ENCODE results near the gene AARS1. TPM values are rescaled to one million over a fixed set of nuclear protein-coding genes. Genes with fewer than 3 reads are reported as not detected.
"Not testable (repeated sequence)": the region's sequence is repeated elsewhere in the genome, so short reads cannot be mapped to it uniquely, and the experiment has no call there.

The AARS1 gene
- total and polyA plus RNA-seq, 2 of the 8 experiments (the other 6 are each of a cell fraction or from before 2014, with no cell fraction given) = 130 to 235 TPM

DNA sequence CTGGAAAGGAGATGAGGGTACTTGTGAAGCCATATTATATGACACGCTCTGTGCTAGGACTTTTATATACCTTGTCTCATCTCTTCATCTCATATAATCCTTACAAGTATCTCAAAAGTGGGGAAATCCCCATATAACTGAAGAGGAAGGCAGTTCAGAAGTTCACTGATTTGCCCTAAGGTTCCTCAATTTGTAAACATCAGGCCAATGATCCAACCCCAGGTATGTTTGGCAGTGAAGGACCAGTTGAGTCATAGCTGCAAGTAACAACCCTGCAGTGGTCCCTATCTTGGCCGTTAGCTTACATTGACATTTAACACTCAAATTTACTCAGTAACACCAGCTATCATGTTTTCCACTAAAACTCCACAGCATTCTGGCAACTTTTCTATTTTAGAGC, 70.7 kb downstream of the AARS1 start:
- WGBS, 2 experiments (ENCODE audit: extremely low coverage in 1 of 2, insufficient coverage in 1 of 2, insufficient read length in 1 of 2, insufficient replicate concordance in 2 of 2, low coverage in 1 of 2, low lambda C conversion rate in 2 of 2, missing lambda C conversion rate in 1 of 2) = 100% methylated on average over 2 of the region's 2 CpGs; no CpG with 5 or more reads in 1 of the 2 experiments
- H4K5ac ChIP-seq (ENCODE audit: insufficient read length, low read depth, low read length); H3K4me1 ChIP-seq (replicated peaks in 1 of 4; ENCODE audit: control insufficient read depth in 3 of 4, insufficient read depth in 4 of 4, low read length in 3 of 4); H3K14ac ChIP-seq (ENCODE audit: insufficient read length); H4K20me1 ChIP-seq (replicated peaks in 1 of 2; ENCODE audit: control insufficient read depth in 1 of 2, insufficient read depth in 2 of 2, low read length in 2 of 2); H3K79me2 ChIP-seq (ENCODE audit: control insufficient read depth in 1 of 2, insufficient read depth in 2 of 2, low read length in 2 of 2); H3K9ac ChIP-seq (replicated peaks in 1 of 4; ENCODE audit: extremely low read depth in 1 of 4, low read depth in 3 of 4, low read length in 3 of 4); H2BK12ac ChIP-seq (ENCODE audit: low read depth, low read length); H3K27ac ChIP-seq (ENCODE audit: low read depth, low read length); H3K4me3 ChIP-seq (ENCODE audit: extremely low read depth in 1 of 4, insufficient read depth in 2 of 4, low read depth in 3 of 4, low read length in 4 of 4); H4K8ac ChIP-seq (ENCODE audit: extremely low read depth, insufficient read depth, low read length); H3K27me3 ChIP-seq (replicated peaks in 1 of 4; ENCODE audit: control insufficient read depth in 3 of 4, extremely low read depth in 1 of 4, insufficient read depth in 3 of 4, low read length in 3 of 4); H2BK15ac ChIP-seq (ENCODE audit: low read length); DNase-seq (ENCODE audit: low read depth in 1 of 2, low spot score in 2 of 2); H3K56ac ChIP-seq (replicated peaks; ENCODE audit: insufficient read length, low read depth, low read length); H2AFZ ChIP-seq (ENCODE audit: low read length); H2BK20ac ChIP-seq (ENCODE audit: low read length); H3K4ac ChIP-seq (replicated peaks; ENCODE audit: insufficient read length, low read depth, low read length); H2BK120ac ChIP-seq (replicated peaks; ENCODE audit: low read depth, low read length); H3K23me2 ChIP-seq (ENCODE audit: low read depth, low read length); H3K36me3 ChIP-seq (ENCODE audit: control insufficient read depth in 2 of 4, insufficient read depth in 4 of 4, low read length in 3 of 4); H3K79me1 ChIP-seq (ENCODE audit: low read depth, low read length); FAIRE-seq; H3K23ac ChIP-seq (ENCODE audit: insufficient read length); H2BK5ac ChIP-seq (ENCODE audit: low read depth, low read length); POLR2A ChIA-PET (ENCODE audit: partially characterized antibody); H3K18ac ChIP-seq (ENCODE audit: extremely low read depth, low read length); H4K91ac ChIP-seq (replicated peaks; ENCODE audit: insufficient read length, low read length); H3K9me3 ChIP-seq (ENCODE audit: insufficient read depth in 2 of 2, low read depth in 1 of 2, low read length in 1 of 2); H2AK5ac ChIP-seq (ENCODE audit: low read depth, low read length); CTCF ChIA-PET (ENCODE audit: partially characterized antibody); H3K4me2 ChIP-seq (ENCODE audit: insufficient read depth in 1 of 2, low read depth in 2 of 2, low read length in 2 of 2): not testable (repeated sequence)

- H3K27ac ChIP-seq (ENCODE audit: low read depth, low read length); H2BK5ac ChIP-seq (ENCODE audit: low read depth, low read length); H2BK20ac ChIP-seq (ENCODE audit: low read length); FAIRE-seq; H2BK120ac ChIP-seq (replicated peaks; ENCODE audit: low read depth, low read length); H3K14ac ChIP-seq (ENCODE audit: insufficient read length); H3K18ac ChIP-seq (ENCODE audit: extremely low read depth, low read length); H4K20me1 ChIP-seq (replicated peaks in 1 of 2; ENCODE audit: control insufficient read depth in 1 of 2, insufficient read depth in 2 of 2, low read length in 2 of 2); H4K91ac ChIP-seq (replicated peaks; ENCODE audit: insufficient read length, low read length); H2AK5ac ChIP-seq (ENCODE audit: low read depth, low read length); H3K4me3 ChIP-seq (ENCODE audit: extremely low read depth in 1 of 4, insufficient read depth in 2 of 4, low read depth in 3 of 4, low read length in 4 of 4); H4K8ac ChIP-seq (ENCODE audit: extremely low read depth, insufficient read depth, low read length); H3K4me2 ChIP-seq (ENCODE audit: insufficient read depth in 1 of 2, low read depth in 2 of 2, low read length in 2 of 2); H3K4ac ChIP-seq (replicated peaks; ENCODE audit: insufficient read length, low read depth, low read length); H3K36me3 ChIP-seq (ENCODE audit: control insufficient read depth in 2 of 4, insufficient read depth in 4 of 4, low read length in 3 of 4); H3K79me1 ChIP-seq (ENCODE audit: low read depth, low read length); H3K79me2 ChIP-seq (ENCODE audit: control insufficient read depth in 1 of 2, insufficient read depth in 2 of 2, low read length in 2 of 2); H2BK12ac ChIP-seq (ENCODE audit: low read depth, low read length); H3K23ac ChIP-seq (ENCODE audit: insufficient read length); H3K56ac ChIP-seq (replicated peaks; ENCODE audit: insufficient read length, low read depth, low read length); CTCF ChIA-PET (ENCODE audit: partially characterized antibody); POLR2A ChIA-PET (ENCODE audit: partially characterized antibody); H3K9ac ChIP-seq (replicated peaks in 1 of 4; ENCODE audit: extremely low read depth in 1 of 4, low read depth in 3 of 4, low read length in 3 of 4); H3K9me3 ChIP-seq (ENCODE audit: insufficient read depth in 2 of 2, low read depth in 1 of 2, low read length in 1 of 2); H2AFZ ChIP-seq (ENCODE audit: low read length); H3K4me1 ChIP-seq (replicated peaks in 1 of 4; ENCODE audit: control insufficient read depth in 3 of 4, insufficient read depth in 4 of 4, low read length in 3 of 4); H2BK15ac ChIP-seq (ENCODE audit: low read length); H3K23me2 ChIP-seq (ENCODE audit: low read depth, low read length); H4K5ac ChIP-seq (ENCODE audit: insufficient read length, low read depth, low read length); H3K27me3 ChIP-seq (replicated peaks in 1 of 4; ENCODE audit: control insufficient read depth in 3 of 4, extremely low read depth in 1 of 4, insufficient read depth in 3 of 4, low read length in 3 of 4): not testable (repeated sequence)
- DNase-seq (ENCODE audit: low read depth in 1 of 2, low spot score in 2 of 2) = peak in 1 of 2 experiments; percentile 8
- 91% methylated on average over 5 of the region's 6 CpGs; no CpG with 5 or more reads in 1 of the 2 experiments for WGBS, 2 experiments (ENCODE audit: extremely low coverage in 1 of 2, insufficient coverage in 1 of 2, insufficient read length in 1 of 2, insufficient replicate concordance in 2 of 2, low coverage in 1 of 2, low lambda C conversion rate in 2 of 2, missing lambda C conversion rate in 1 of 2)
Observed at GRCh38 chr16:70206382-70206781, 82.9 kb downstream of the AARS1 start.

Data from H1 (cell line).